ENCODE measurements around the gene B3GAT2.
A peak's percentile ranks its signal among the peaks of the same experiment; 100 is the strongest.

B3GAT2 gene, protein sequence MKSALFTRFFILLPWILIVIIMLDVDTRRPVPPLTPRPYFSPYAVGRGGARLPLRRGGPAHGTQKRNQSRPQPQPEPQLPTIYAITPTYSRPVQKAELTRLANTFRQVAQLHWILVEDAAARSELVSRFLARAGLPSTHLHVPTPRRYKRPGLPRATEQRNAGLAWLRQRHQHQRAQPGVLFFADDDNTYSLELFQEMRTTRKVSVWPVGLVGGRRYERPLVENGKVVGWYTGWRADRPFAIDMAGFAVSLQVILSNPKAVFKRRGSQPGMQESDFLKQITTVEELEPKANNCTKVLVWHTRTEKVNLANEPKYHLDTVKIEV

DNA sequence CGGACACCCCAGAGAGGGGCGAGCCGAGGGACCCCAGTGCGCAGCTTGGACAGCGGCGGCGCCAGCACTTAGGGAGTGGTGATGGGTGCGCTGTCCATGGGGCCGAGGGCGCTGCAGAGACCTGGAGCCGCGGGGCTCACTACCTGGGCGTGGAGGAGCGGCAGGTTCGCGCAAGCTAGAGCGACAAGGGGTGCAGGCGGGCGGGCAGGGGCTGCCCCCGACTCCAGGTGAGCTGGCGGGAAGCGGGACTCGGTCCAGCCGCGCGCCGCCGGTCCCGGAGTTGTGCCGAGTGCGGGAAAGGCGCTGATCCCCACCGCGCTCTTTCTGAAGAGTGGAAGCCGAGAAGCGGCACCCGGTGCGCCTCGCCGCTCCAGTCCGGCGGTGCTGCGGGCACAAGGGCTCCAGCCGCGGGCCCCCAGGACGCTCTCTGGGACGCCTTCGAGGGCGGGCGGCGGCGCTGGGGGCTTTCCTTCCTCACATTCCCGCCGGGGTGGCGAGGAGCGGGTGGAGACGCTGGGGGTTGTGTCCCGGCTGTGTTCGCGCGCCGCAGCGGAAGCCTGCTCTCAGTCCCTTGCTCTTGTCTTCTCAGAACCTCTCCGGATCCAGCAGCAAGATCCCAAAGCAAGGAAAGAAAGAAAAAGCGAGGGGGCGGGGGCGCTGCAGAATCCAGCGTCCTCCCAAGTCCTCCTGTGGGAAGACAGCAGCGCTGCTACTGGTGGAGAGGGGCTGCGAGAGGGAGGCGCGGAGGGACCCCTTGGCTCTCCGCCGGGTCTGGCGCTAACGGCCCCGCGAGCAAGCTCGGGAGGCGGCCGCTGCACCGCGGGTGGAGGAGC, at the start of gene B3GAT2:
B3GAT2 (minus strand) TSS at position 610 of the 833 bp plus-strand sequence. CDS start 631 bp downstream, outside the sequence.
- ATAC-seq: peak; percentile 59
- TF ChIP-seq, protein P1, sequence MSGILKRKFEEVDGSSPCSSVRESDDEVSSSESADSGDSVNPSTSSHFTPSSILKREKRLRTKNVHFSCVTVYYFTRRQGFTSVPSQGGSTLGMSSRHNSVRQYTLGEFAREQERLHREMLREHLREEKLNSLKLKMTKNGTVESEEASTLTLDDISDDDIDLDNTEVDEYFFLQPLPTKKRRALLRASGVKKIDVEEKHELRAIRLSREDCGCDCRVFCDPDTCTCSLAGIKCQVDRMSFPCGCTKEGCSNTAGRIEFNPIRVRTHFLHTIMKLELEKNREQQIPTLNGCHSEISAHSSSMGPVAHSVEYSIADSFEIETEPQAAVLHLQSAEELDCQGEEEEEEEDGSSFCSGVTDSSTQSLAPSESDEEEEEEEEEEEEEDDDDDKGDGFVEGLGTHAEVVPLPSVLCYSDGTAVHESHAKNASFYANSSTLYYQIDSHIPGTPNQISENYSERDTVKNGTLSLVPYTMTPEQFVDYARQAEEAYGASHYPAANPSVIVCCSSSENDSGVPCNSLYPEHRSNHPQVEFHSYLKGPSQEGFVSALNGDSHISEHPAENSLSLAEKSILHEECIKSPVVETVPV (CRISPR knock-in tag; IDR thresholded peaks at IDR 0.05): no peak
- TF ChIP-seq PPARA (CRISPR knock-in tag; IDR thresholded peaks at IDR 0.05; ENCODE audit: borderline replicate concordance) (no peak), TOX (CRISPR knock-in tag; IDR thresholded peaks at IDR 0.05; ENCODE audit: borderline replicate concordance) (no peak), ZFP3 (CRISPR knock-in tag; IDR thresholded peaks at IDR 0.05) (no peak), ZFP30 (CRISPR knock-in tag; IDR thresholded peaks at IDR 0.05) (no peak), TCF4 (CRISPR knock-in tag; IDR thresholded peaks at IDR 0.05; ENCODE audit: borderline replicate concordance) (no peak), ZNF8 (CRISPR knock-in tag; IDR thresholded peaks at IDR 0.05) (no peak), ESRRG (CRISPR knock-in tag; IDR thresholded peaks at IDR 0.05) (no peak), RARB (CRISPR knock-in tag; IDR thresholded peaks at IDR 0.05) (no peak), ARNTL (CRISPR knock-in tag; IDR thresholded peaks at IDR 0.05; ENCODE audit: borderline replicate concordance, low read depth) (no peak), ISL1 (CRISPR knock-in tag; IDR thresholded peaks at IDR 0.05) (no peak), OSR1 (CRISPR knock-in tag; IDR thresholded peaks at IDR 0.05) (no peak), ZNF565 (CRISPR knock-in tag; conservative IDR thresholded peaks at IDR 0.05; ENCODE audit: low read depth) (no peak), ZC3H10 (CRISPR knock-in tag; IDR thresholded peaks at IDR 0.05) (no peak), SNAI2 (CRISPR knock-in tag; IDR thresholded peaks at IDR 0.05) (no peak)
- TF ChIP-seq, protein P2, sequence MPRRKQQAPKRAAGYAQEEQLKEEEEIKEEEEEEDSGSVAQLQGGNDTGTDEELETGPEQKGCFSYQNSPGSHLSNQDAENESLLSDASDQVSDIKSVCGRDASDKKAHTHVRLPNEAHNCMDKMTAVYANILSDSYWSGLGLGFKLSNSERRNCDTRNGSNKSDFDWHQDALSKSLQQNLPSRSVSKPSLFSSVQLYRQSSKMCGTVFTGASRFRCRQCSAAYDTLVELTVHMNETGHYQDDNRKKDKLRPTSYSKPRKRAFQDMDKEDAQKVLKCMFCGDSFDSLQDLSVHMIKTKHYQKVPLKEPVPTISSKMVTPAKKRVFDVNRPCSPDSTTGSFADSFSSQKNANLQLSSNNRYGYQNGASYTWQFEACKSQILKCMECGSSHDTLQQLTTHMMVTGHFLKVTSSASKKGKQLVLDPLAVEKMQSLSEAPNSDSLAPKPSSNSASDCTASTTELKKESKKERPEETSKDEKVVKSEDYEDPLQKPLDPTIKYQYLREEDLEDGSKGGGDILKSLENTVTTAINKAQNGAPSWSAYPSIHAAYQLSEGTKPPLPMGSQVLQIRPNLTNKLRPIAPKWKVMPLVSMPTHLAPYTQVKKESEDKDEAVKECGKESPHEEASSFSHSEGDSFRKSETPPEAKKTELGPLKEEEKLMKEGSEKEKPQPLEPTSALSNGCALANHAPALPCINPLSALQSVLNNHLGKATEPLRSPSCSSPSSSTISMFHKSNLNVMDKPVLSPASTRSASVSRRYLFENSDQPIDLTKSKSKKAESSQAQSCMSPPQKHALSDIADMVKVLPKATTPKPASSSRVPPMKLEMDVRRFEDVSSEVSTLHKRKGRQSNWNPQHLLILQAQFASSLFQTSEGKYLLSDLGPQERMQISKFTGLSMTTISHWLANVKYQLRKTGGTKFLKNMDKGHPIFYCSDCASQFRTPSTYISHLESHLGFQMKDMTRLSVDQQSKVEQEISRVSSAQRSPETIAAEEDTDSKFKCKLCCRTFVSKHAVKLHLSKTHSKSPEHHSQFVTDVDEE (CRISPR knock-in tag; IDR thresholded peaks at IDR 0.05): no peak
- TF ChIP-seq, protein P3, sequence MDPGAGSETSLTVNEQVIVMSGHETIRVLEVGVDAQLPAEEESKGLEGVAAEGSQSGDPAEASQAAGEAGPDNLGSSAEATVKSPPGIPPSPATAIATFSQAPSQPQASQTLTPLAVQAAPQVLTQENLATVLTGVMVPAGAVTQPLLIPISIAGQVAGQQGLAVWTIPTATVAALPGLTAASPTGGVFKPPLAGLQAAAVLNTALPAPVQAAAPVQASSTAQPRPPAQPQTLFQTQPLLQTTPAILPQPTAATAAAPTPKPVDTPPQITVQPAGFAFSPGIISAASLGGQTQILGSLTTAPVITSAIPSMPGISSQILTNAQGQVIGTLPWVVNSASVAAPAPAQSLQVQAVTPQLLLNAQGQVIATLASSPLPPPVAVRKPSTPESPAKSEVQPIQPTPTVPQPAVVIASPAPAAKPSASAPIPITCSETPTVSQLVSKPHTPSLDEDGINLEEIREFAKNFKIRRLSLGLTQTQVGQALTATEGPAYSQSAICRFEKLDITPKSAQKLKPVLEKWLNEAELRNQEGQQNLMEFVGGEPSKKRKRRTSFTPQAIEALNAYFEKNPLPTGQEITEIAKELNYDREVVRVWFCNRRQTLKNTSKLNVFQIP (CRISPR knock-in tag; IDR thresholded peaks at IDR 0.05; ENCODE audit: borderline replicate concordance, low read depth): no peak
- TF ChIP-seq, protein P4, sequence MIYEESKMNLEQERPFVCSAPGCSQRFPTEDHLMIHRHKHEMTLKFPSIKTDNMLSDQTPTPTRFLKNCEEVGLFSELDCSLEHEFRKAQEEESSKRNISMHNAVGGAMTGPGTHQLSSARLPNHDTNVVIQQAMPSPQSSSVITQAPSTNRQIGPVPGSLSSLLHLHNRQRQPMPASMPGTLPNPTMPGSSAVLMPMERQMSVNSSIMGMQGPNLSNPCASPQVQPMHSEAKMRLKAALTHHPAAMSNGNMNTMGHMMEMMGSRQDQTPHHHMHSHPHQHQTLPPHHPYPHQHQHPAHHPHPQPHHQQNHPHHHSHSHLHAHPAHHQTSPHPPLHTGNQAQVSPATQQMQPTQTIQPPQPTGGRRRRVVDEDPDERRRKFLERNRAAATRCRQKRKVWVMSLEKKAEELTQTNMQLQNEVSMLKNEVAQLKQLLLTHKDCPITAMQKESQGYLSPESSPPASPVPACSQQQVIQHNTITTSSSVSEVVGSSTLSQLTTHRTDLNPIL (CRISPR knock-in tag; IDR thresholded peaks at IDR 0.05; ENCODE audit: low read depth): no peak

DNA sequence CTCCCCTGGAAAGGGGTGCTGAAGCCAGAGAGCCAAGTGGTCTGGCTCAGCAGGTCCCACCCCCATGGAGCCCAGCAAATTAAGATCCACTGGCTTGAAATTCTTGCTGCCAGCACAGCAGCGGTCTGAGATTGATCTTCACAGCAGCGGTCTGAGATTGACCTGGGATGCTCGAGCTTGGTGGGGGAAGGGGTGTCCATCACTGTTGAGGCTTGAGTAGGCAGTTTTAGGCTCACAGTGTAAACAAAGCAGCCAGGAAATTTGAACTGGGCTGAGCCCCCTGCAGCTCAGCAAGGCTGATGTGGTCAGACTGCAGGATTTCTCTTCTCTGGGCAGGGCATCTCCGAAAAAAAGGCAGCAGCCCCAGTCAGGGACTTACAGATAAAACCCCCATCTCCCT, 41.3 kb upstream of the B3GAT2 start:
- TF ChIP-seq ZFP3 (CRISPR knock-in tag; IDR thresholded peaks at IDR 0.05) (no peak), TCF4 (CRISPR knock-in tag; IDR thresholded peaks at IDR 0.05; ENCODE audit: borderline replicate concordance) (no peak), ISL1 (CRISPR knock-in tag; IDR thresholded peaks at IDR 0.05) (no peak), ZNF565 (CRISPR knock-in tag; conservative IDR thresholded peaks at IDR 0.05; ENCODE audit: low read depth) (no peak), ARNTL (CRISPR knock-in tag; IDR thresholded peaks at IDR 0.05; ENCODE audit: borderline replicate concordance, low read depth) (no peak), CSDC2 (CRISPR knock-in tag; IDR thresholded peaks at IDR 0.05) (no peak), PPARA (CRISPR knock-in tag; IDR thresholded peaks at IDR 0.05; ENCODE audit: borderline replicate concordance) (no peak), ZFP30 (CRISPR knock-in tag; IDR thresholded peaks at IDR 0.05) (no peak), RARB (CRISPR knock-in tag; IDR thresholded peaks at IDR 0.05) (no peak), GLIS3 (CRISPR knock-in tag; IDR thresholded peaks at IDR 0.05) (no peak), BACH2 (CRISPR knock-in tag; IDR thresholded peaks at IDR 0.05; ENCODE audit: borderline replicate concordance) (no peak), SNAI2 (CRISPR knock-in tag; IDR thresholded peaks at IDR 0.05) (no peak), ZC3H10 (CRISPR knock-in tag; IDR thresholded peaks at IDR 0.05) (no peak)
- no peak for ATAC-seq
